Erythroblast (primary cell): ENCODE measurements around the gene PDZRN4.
"Not testable (repeated sequence)": the region's sequence is repeated elsewhere in the genome, so short reads cannot be mapped to it uniquely, and the experiment has no call there.

Experiments
- DNase-seq, 2 experiments: peaks; one replicate each; lab custom pipeline; 2025; lab: John Stamatoyannopoulos, UW
- GATA1 ChIP-seq: IDR thresholded peaks from 2 replicates; pipeline ENCODE4 v1.6.1; 2011; ENCODE audit warnings: low read depth, mild to moderate bottlenecking, control low read depth, low read length, moderate library complexity
- POLR2A ChIP-seq: IDR thresholded peaks from 2 replicates; pipeline ENCODE4 v1.6.1; 2011; ENCODE audit warnings: mild to moderate bottlenecking, low read length

Gene PDZRN4

DNA sequence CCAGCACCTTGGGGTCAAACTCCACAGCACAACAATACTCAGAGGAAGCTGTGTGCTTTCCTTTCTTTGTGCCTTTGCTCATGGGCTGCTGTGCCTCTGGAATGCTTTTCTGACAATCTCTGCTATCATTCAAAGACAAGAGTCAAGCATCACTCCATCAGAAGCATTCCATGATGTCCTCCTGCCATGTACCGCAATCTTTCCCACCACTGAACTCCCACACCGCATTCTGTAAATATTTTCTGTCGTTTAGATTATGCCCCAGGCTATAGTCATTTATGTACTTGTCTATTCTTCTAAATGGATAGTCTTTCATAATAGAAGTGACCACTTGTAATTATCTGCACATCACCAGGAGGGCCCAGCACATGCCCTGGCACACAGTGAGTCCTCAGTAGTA is 327.8 kb downstream of the PDZRN4 start:
- TF ChIP-seq POLR2A (no peak), GATA1 (no peak)
- DNase-seq = no peak

DNA sequence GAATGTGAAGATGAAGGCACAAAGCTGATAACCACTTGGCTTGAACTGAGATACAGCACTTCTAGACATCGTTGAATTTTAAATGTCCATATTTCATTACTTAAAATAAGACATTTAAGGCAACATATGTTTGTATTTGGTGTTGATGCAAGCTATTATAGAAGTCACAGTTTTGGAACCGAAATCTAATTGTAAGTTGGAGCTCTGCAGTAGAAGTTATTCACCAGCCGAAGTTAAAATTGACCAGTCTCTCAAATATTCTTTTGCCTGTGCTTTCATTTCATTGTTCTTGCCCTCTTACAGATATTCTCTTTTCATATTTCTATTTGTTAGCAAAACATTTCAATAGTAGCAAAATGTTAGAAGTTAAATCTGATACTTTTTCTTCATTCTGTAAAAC is 332.7 kb downstream of the PDZRN4 start:
- TF ChIP-seq GATA1 (no peak), POLR2A (no peak)
- DNase-seq = no peak

DNA sequence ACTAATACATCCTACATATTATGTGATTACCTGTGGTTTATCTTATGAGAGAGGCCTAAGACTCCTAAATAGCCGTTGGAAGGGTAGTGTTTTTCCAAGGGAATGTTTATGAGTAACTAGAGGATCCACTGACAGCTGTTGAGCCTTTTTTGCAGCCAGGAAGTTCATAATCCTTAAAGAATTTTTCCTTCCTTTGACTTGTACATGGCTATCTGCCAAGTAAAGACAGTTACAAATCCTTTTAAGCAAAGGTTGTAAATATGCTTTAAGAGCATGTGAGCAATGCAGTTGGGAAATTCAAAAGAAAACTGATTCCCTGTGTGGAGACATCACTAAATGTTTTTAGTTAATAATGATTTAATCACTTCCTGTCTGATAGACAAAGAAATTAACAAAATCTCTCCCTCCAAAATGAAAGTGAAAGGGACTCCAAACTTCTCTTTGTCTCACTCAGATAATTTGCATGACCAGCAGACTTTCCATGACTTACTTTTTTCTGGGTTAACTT is 333.8 kb downstream of the PDZRN4 start:
- peak; percentile 32 to 37 for DNase-seq
- TF ChIP-seq GATA1 (no peak), POLR2A (no peak)

DNA sequence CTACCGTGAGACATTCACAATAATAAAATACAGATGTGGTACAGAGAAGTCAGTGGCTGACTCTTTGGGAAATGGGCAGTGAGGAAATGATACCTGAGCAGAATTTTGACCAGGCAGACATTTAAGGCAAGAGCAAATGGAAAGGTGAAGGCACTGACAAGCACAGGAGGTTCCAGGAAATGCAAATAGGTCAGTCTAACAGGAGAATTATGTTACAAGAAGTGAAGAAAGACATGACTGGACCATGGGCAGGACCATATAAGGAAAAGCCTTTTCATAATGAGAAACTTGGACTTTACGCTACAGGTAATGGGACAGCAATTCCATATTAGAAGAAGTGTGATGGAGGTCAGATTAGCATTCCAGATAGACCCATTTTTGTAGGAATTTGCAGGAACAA is 338.9 kb downstream of the PDZRN4 start:
- DNase-seq = peak; percentile 66 to 74
- TF ChIP-seq GATA1 (no peak), POLR2A (no peak)

DNA sequence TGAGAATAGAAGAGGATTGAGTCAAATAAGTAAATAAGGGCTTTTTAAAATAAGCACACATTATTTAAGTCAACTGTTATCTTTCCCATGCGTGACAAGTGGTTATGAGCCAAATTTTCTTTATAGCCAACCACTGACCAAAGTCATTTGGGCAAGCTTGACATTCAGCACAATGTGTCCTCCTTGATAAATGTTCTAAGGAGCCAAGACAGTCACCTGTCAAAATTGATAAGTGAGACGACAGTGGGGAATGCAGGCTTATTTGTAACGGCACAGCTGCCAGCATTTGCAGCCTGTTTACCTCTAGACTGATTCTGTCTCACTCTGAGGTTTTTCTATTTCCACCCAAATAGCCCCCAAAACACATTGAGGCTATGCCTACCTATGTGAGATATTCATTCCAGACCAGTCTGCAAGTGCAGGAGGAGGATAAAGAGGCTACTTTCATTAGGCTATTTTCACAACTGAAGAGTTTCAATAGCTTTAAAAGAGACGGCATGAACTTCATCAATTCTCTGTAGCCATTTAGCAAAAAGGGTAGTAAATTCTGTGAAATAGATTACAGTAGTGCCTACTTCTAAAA is 339.5 kb downstream of the PDZRN4 start:
- peak; percentile 89 to 97 for DNase-seq
- TF ChIP-seq GATA1 = no peak
- peak; percentile 62 for TF ChIP-seq POLR2A

DNA sequence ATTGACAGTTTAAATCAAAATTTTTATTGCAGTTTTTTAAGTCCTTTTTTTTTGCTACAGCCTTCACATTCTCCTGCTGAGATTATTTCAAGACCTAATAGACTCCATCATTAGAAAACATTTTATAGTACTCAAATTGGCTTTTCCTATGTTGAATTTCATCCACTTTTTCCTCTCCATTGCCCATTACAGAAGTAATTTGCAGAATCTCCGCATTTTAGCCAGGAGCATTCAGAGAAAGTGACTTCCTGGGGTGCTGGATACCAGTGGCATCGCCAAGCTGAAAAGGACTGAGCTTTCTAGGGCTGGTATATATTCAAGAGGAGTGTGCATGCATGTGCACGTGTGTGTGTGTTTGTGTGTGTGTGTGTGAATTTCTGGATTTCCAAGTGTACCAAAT is 340.8 kb downstream of the PDZRN4 start:
- no peak for DNase-seq
- TF ChIP-seq GATA1 (no peak), POLR2A (no peak)

DNA sequence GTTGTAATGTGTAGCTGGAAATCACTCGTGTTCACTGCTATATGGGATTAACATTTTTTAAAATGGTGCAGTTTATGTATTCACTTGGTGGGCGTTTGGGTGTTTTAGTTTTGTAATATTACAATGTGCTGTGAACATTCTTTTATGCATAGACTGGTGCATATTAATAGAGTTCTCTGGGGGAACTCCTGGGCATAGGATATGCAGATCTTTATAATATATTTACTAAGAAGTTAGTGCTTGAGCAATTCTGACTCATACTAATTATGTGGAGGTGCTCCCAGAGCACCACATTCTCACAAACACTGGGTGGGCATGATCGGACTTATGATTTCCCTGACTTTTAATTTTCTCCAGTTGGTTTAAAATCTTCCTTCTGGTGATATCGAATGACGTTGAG is 342.3 kb downstream of the PDZRN4 start:
- no peak for TF ChIP-seq POLR2A
- no peak for TF ChIP-seq GATA1
- no peak for DNase-seq

DNA sequence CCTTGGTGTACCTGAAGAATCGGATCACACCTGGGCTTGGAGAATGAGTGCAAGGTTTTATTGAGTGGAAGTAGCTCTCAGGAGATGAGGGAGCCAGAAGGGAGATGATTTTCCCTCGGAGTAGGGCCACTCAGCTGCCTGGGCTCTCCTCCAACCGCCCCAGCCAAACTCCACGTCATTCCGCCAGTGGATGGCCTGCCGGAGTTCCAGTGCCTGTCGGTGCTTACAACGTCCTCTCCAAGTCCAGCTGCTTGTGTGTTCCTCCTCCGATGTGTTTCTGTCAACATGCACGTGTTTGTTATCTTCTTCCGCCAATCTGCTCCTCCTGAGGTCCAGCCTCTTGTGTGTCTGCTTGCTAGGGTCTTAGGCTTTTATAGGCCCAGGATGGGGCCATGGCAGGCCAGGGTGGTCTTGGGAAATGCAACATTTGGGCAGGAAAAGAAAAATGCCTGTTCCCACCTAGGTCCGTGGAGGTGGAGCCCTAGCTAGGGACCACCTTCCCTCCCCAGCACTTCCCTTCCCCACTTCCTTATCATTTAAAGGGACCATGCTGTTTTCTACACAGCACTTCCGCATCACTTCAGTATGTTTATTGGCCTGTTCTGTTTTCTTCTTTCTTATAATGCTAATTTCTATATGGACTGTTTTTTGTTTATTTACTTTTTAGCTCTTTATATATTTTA is 343.2 kb downstream of the PDZRN4 start:
- TF ChIP-seq POLR2A (no peak), GATA1 (no peak)
- DNase-seq = no peak

DNA sequence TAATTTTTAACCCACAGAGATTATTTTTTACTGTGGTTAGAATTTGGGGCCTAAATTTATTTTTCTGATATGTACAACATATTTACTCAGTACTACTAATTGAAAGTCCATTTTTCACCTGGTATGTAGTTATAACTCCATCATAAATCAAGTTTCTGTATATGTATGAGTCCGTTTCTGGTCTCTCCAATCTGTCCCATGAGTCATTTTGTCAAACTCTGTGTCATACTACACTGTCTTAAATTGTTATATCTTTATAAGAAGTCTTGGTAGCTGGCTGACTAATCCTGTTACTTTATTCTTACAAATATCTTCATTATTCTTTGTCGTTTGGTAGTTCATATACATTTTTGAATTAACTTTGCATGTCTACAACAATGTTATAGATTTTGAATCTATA is 344.0 kb downstream of the PDZRN4 start:
- TF ChIP-seq GATA1 = no peak
- no peak for TF ChIP-seq POLR2A
- no peak for DNase-seq

DNA sequence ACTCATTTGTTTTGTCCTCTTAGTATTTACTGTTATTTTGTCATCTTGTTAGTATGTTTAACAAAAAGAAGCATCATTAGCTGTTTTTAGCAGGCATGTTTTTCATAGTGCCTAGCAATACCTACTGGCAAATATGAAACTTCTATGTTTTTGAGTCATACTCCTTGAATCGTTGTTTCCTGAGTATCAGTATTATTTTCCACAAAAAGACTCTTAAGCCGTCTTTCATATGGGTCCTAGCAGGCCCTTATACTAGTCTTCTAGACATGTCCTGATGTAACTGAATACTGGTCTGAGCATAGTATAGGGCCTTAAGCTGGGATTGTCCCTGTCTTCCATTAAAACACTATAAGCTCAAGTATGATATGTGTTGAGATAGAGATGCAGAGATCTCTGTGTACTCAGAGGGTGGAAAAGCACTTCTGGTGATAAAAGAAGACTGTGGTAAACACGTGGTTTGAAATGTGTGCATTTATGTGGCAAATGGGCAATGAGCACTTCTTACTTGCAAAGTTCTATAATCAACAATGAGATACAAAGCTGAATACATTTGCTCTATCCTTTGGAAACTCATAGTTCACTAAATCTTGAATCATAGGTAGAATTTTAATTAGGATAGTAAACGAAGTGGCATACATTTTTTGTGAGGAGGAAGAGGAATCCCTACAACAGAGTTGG is 348.8 kb downstream of the PDZRN4 start:
- no peak for TF ChIP-seq POLR2A
- no peak for TF ChIP-seq GATA1
- DNase-seq = no peak

DNA sequence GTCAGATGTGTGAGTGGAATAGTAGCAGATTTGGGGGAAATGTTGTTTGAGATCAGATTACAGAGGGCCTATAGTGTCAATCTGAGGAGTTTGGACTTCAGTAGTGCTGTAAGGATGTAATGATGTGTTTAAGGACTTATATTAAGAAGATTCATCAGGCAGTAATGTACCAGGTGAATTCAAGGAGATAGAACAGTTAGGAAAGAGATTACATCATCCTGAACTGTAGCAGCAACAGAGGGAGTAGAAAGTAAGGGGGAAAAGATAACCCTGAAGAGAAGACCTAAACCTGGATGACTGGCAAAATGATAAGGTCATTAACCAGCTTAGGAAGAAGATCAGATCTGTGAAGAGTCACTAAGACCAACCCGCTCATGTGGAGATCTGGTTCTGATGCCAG is 349.4 kb downstream of the PDZRN4 start:
- peak; percentile 11 to 27 for DNase-seq
- no peak for TF ChIP-seq POLR2A
- TF ChIP-seq GATA1 = no peak

DNA sequence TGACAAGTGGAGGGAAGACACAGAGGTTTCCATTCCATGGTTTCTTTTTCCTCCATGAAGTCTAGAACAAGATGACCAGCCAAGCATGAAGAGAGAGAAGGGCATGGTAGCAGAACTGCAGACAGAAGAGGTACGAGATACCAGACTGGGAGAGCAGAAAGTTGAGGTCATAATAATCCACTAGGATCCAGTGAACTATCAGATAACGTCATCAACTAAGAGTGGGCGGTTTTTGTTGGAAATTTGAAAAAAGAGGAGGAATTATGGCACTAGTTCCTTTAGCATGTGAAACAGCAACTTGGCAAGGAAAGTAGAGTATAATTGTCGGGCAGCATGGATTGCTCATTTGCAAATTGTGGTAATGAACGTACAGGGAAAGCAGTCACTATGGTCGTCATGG is 357.6 kb downstream of the PDZRN4 start:
- no peak for DNase-seq
- no peak for TF ChIP-seq POLR2A
- no peak for TF ChIP-seq GATA1

DNA sequence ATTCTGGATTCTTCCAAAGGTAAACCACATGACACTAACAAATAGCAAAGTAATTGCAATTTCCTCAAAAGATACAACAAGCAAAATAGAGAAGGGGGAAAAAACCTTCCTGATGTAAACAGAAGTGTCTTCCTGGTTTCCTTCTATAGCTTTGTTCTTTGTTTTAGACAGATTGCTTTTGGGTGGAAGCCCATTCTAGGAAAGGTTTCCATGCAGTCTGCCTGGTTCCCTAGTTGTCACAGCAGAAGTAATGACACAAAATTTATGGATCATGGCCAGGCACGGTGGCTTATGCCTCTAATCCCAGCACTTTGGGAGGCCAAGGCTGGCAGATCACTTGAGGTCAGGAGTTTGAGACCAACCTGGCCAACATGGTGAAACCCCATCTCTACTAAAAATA is 359.0 kb downstream of the PDZRN4 start:
- DNase-seq = not testable (repeated sequence)

DNA sequence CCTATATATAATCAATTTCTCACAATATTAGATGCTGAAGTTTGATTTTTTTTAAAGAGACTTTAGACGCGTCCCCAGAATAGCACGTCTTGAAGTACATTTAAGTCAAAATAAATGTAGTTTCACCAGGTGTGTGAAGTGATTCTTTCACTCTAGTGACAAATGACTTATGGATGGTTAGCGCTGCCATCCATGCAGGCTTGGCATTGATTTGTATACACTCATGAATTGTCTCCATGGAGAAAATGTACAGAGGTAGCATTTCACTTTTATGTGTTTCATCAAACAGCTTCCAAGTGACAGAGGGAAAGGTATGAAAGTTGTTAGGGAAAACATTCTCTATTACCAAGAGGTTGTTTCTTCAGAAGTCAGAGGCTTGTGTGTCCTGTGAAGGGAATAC is 360.8 kb downstream of the PDZRN4 start:
- TF ChIP-seq POLR2A = no peak
- no peak for TF ChIP-seq GATA1
- no peak for DNase-seq

DNA sequence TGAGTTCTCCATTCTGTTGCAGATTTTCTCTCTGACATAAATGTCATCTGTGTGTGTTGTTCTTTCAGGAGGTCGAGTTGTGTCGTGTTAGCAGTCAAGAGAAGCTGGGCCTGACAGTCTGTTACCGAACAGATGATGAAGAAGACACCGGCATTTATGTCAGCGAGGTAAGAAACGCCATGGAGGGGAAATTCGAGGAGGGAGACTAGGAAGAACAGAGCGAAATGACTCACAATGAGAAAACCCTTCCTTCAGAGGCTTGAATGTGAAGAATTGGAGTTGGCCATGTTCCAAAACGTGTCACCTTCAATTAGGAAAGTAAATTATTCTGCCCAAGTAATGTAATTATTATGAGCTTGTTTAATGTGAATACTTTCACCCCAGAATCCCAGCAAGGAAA is 364.5 kb downstream of the PDZRN4 start:
- DNase-seq = no peak
- TF ChIP-seq GATA1 (no peak), POLR2A (no peak)
